ENCODE data around the gene P3H2. TPM values are rescaled to one million over a fixed set of nuclear protein-coding genes. Genes with fewer than 3 reads are reported as not detected.

The P3H2 gene
- total RNA-seq, 1 experiment from 2014 or later, result 19.6 TPM

- H3K27ac ChIP-seq (ENCODE audit: low read depth, low read length, poor library complexity, severe bottlenecking), result no peak overlapping the region
- no peaks in the 10 kb centered on the region for H3K36me3 ChIP-seq (ENCODE audit: insufficient read depth, low read length, poor library complexity, severe bottlenecking)
- no peaks in the 10 kb centered on the region for H3K9me3 ChIP-seq (ENCODE audit: low read depth, low read length, poor library complexity, severe bottlenecking)
- BruUV-seq (replicated peaks), result no TSS peak
- POLR2A ChIA-PET (ENCODE audit: low non-redundant PET), result no interaction called here
- DNase-seq (ENCODE audit: low spot score), result no peak
- no peaks in the 10 kb centered on the region for H3K27me3 ChIP-seq (replicated peaks; ENCODE audit: insufficient read depth, low read depth, low read length, poor library complexity)
- intact Hi-C loops (cut with micrococcal nuclease; ENCODE audit: unreplicated experiment), result no loop called here
- TF ChIP-seq CTCF (conservative IDR thresholded peaks at IDR 0.05; ENCODE audit: low read depth, low read length), result no peak
- no peak for TF ChIP-seq EZH2 (IDR thresholded peaks at IDR 0.05; ENCODE audit: borderline replicate concordance, low read depth, low read length, poor library complexity, severe bottlenecking)
- H3K4me3 ChIP-seq (ENCODE audit: low read depth, low read length, poor library complexity, severe bottlenecking), result no peak overlapping the region
- CTCF ChIA-PET, result interaction anchor here (0.6 kb wide), 1 partner anchor 343 kb away, joined by 3 read pairs; no protein-coding TSS in a partner anchor
- H3K4me1 ChIP-seq (ENCODE audit: insufficient read depth, low read length, poor library complexity, severe bottlenecking), result no peaks in the 10 kb centered on the region
Measured at GRCh38 chr3:190139365-190139764, 18.7 kb upstream of the P3H2 start.

- Histone ChIP-seq H3K9me3 (ENCODE audit: low read depth, low read length, poor library complexity, severe bottlenecking) (no peaks in the 10 kb centered on the region), H3K4me3 (ENCODE audit: low read depth, low read length, poor library complexity, severe bottlenecking) (no peak overlapping the region), H3K27ac (ENCODE audit: low read depth, low read length, poor library complexity, severe bottlenecking) (no peak overlapping the region), H3K27me3 (replicated peaks; ENCODE audit: insufficient read depth, low read depth, low read length, poor library complexity) (no peaks in the 10 kb centered on the region), H3K36me3 (ENCODE audit: insufficient read depth, low read length, poor library complexity, severe bottlenecking) (no peaks in the 10 kb centered on the region), H3K4me1 (ENCODE audit: insufficient read depth, low read length, poor library complexity, severe bottlenecking) (no peaks in the 10 kb centered on the region)
- intact Hi-C loops (cut with micrococcal nuclease; ENCODE audit: unreplicated experiment), result no loop called here
- POLR2A ChIA-PET (ENCODE audit: low non-redundant PET), result no interaction called here
- TF ChIP-seq CTCF (conservative IDR thresholded peaks at IDR 0.05; ENCODE audit: low read depth, low read length) (no peak), EZH2 (IDR thresholded peaks at IDR 0.05; ENCODE audit: borderline replicate concordance, low read depth, low read length, poor library complexity, severe bottlenecking) (no peak)
- no peak for DNase-seq (ENCODE audit: low spot score)
- no TSS peak for BruUV-seq (replicated peaks)
- CTCF ChIA-PET, result no interaction called here
Measured at GRCh38 chr3:190132371-190132770, 11.7 kb upstream of the P3H2 start.

- POLR2A ChIA-PET (ENCODE audit: low non-redundant PET), result no interaction called here
- no peaks in the 10 kb centered on the region for H3K9me3 ChIP-seq (ENCODE audit: low read depth, low read length, poor library complexity, severe bottlenecking)
- H3K27me3 ChIP-seq (replicated peaks; ENCODE audit: insufficient read depth, low read depth, low read length, poor library complexity), result no peaks in the 10 kb centered on the region
- CTCF ChIA-PET, result no interaction called here
- no TSS peak for BruUV-seq (replicated peaks)
- H3K36me3 ChIP-seq (ENCODE audit: insufficient read depth, low read length, poor library complexity, severe bottlenecking), result no peaks in the 10 kb centered on the region
- intact Hi-C loops (cut with micrococcal nuclease; ENCODE audit: unreplicated experiment), result no loop called here
- no peak overlapping the region for H3K27ac ChIP-seq (ENCODE audit: low read depth, low read length, poor library complexity, severe bottlenecking)
- DNase-seq (ENCODE audit: low spot score), result peak; percentile 48
- TF ChIP-seq CTCF (conservative IDR thresholded peaks at IDR 0.05; ENCODE audit: low read depth, low read length), result no peak
- TF ChIP-seq EZH2 (IDR thresholded peaks at IDR 0.05; ENCODE audit: borderline replicate concordance, low read depth, low read length, poor library complexity, severe bottlenecking), result no peak
- no peak overlapping the region for H3K4me3 ChIP-seq (ENCODE audit: low read depth, low read length, poor library complexity, severe bottlenecking)
- H3K4me1 ChIP-seq (ENCODE audit: insufficient read depth, low read length, poor library complexity, severe bottlenecking), result no peaks in the 10 kb centered on the region
Measured at GRCh38 chr3:190131329-190131728, 10.6 kb upstream of the P3H2 start.

Data from A673 (cell line).